Ovary (tissue), 3 donors: ENCODE data around the gene MED15.

Experiments
- CTCF ChIP-seq, 3 donors: fragments of 450-650 bp in 2 of 3; fragments of 200-600 bp in 1 of 3; IDR thresholded peaks; one replicate each; pipeline versions ENCODE4 v1.5.1 to v1.8.0; 2016 to 2022; ENCODE audit warnings: antibody characterized with exemption in 3 of 3, mild to moderate bottlenecking in 1 of 3
- EP300 ChIP-seq: sonication (generic); formaldehyde crosslinking; IDR thresholded peaks from one replicate; pipeline ENCODE4 v1.6.1; 2017; ENCODE audit warnings: antibody characterized with exemption
- POLR2A ChIP-seq: fragments of 450-650 bp; IDR thresholded peaks from one replicate; pipeline ENCODE4 v1.6.1; 2017; ENCODE audit warnings: antibody characterized with exemption, mild to moderate bottlenecking, moderate library complexity
- donor health status: DM: no; HTN: no; CAD: no.

GRCh38 chr22:20463324-20464095 lies 43.9 kb upstream of the MED15 start:
- TF ChIP-seq CTCF (IDR thresholded peaks at IDR 0.05) (no peak), POLR2A (no peak), EP300 (no peak)
